Measurements from ENCODE around the gene MEG3.

MEG3 gene

DNA sequence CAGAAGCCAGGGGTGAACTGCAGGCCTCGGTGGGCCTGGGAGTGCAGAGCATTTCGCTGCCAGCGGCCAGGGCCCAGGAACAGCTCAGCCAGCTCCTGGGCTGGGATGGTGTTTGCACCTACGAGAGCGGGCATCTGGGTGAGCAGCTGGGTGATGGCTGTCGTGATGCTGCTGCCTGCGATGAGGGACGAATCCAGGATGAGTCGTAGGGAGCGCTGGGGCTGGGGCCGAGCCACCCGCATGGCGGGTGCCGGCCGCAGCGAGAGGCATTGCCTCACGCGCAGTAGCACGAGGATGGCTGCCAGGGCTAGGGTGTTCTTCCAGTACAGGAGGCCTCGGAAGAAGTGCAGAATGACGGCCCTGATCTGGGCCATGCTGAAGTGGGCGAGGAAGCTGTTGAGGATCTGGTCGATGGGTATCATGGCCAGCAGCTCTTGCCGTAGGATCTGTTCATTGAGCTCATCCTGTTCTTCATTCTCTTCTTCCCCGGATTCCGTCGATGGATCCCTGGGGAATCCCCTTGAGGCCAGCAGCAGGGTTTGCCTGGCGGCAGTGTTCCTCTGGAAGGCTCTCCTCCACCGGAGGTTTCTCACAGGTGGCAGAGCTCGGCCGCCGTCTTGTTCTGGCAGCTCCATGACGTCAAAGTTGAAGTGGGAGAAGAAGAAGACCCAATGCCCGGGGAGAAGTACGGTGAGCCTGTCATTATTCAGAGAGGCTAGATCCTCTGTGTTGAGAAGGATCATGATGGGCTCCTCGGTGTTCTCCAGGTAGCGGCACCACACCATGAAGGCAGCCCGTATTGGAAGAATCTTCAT lies 55.5 kb downstream of the MEG3 start:
- DNase-seq (ENCODE audit: low spot score), result no peak

DNA sequence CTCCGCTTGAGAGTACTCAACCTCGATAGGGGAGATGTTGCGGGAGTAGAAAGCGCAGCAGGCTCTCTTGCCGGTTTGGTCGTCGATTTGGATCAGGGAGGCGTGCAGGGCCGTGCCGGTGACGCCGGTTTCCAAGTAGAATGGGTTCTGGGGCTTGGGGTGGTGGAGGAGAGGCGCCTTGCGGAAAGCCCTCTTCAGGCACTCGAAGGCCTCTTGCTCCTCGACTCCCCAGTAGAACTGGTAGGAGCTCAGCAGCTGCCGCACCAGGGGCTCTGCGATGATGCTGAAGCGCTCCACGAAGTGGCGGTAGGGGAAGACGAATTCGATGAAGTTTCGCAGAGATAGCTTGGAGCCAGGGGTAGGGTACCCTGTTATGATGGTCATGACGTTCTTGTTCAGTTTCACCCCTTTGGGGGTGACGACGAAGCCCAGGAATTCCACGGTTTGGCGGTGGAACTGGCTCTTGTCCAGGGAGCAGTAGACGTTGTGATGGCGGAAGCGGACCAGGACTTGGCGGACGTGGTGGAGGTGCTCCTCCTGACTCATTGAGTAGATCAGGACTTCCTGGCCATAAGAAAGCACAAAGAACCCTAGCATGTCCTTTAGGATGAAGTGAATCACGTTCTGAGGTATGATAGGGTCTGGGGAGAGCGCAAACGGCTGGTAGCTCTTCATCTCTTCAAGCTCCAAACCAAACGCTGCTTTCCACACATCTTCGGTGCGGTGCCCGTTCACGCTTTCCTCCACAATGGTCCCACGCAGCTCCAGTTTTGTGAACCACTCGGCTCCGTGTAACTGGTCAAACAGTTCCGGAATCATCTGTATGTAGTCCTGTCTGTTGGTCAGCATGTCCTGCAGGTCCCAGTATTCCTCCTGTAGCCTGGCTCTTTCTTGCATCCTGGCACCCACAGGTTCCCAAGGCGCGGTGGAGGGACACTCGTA lies 56.4 kb downstream of the MEG3 start:
- no peak for DNase-seq (ENCODE audit: low spot score)

DNA sequence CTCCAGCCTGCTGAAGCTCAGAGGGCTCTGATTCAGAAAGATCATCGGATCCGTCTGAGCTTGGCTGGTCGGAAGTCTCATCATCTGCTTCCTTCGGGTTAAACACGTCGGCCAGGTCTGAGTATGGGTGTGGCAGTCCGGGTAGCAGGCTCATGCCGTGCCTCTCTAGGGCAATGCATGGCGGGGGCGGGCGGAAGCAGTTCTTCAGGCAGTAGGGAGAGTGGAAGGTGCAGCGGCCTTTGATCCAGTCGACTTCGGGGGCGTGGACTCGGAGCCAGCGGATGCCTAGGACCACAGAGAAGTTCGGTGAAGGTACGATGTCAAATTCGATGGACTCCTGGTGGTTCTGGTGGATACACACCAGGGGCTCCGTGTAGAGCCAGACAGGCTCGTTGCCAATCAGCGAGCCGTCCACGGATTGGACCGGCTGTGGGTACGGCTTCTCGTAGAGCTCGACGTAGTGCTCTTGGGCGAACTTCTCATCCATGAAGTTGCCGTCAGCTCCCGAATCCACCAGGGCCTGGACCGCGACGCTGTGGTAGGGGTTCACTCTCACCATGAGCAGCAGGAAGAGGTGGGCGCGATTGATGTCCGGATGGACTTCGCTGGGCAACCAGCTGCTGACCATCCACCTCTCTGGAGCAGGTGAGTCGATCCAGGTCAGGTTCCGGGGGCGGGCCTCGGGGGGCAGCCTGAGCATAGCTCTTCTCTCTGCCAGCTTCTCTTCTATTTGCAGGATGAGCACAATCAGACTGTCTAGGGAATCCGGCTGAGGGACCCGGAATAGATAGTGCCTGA lies 57.3 kb downstream of the MEG3 start:
- DNase-seq (ENCODE audit: low spot score), result no peak

DNA sequence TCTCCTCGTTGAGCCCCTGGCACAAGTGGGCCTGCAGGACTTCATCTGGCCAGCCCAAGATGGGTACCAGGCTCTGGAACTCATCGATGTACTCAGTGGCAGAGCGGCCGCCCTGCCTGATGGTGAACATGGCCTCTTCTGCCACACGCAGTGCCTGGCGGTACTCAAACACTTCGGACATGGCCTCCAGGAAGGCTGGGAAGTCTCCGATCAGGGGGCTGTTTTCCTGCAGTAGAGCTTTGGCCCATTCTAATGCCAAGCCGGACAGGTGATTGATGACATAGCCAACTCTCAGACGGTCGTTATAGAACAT lies 57.8 kb downstream of the MEG3 start:
- no peak for DNase-seq (ENCODE audit: low spot score)

DNA sequence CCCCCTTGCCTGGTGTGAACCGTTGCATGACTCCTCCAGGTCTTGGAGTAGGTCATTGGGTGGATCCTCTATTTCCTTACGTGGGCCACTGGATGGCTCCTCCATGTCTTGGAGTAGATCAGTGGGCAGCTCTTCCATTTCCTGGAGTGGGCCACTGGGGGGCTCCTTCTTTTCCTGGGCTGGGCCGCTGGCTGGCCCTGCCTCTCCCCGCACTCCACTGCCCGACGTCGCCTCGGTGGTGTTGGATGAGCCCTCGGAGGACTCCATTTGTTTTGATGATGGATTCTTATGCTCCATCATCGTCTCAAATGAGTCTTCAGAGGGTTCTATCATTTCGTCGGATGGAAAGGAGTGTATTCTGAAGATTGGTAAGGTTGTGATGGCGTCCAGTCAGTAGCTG lies 58.5 kb downstream of the MEG3 start:
- DNase-seq (ENCODE audit: low spot score), result no peak

DNA sequence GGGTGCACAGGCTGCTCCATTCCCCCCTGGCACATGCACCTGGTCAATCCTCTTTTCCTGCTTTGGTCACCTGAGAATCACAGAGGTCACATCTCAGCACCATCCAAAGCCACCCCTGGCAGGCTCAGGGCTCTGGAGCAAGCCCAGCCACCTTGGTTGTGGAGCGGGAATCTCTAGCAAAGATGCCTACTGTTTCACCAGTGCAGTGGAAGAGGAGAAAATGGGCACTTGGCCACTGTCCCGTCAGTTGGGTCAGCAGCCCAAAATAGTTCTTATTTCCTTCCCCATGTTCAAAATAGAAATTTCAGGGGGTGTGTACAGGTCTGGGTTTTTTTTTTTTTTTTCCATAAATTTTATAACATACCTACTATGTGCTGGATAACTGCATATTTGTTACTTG lies 59.3 kb downstream of the MEG3 start:
- no peak for DNase-seq (ENCODE audit: low spot score)

DNA sequence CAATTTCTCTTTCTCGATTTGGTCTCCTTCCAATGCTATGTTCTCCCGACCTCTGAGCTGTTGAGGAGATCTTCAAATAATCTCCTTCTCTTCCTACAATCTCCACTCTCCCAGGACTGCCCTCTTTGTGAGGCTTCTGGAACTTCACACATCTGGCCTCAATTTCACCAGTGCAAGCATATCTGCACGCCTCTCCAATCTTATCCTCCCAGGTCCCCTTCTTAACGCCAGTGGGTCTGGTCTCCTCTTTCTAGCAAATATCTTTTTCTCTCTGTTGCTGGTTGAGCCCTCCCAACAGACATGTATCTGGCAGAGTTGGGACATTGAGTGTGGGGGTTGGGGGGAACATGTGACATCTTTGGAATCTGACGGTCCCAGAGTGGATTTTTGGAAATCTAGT lies 59.7 kb downstream of the MEG3 start:
- no peak for DNase-seq (ENCODE audit: low spot score)

DNA sequence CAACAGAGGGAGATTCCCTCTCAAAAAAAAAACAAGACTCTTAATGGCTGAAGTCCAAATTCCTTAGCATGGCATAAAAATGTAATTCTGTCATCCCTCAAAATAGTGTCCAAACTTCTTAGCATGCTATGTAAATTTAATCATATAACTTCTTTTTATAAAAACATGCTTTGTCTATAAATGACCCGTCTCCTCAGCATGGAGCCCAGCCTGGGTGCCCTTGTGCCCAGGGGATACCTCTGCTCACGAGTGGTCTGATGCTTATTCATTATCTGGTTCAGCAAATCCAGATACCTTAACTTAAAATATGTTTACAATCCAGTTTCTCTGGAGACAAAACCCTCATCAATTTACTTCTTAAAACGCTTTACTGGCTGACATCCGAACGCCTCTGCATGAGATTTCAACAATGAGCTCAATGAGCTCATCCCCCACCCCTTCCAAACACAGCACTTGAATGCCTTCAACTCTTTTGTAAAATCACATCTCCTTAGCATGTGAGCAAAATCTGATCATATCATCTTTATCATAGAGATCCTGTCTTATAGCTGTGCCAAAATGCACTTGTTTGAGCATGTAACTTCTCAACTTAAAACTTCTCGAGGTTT lies 61.9 kb downstream of the MEG3 start:
- DNase-seq (ENCODE audit: low spot score), result peak; percentile 37

DNA sequence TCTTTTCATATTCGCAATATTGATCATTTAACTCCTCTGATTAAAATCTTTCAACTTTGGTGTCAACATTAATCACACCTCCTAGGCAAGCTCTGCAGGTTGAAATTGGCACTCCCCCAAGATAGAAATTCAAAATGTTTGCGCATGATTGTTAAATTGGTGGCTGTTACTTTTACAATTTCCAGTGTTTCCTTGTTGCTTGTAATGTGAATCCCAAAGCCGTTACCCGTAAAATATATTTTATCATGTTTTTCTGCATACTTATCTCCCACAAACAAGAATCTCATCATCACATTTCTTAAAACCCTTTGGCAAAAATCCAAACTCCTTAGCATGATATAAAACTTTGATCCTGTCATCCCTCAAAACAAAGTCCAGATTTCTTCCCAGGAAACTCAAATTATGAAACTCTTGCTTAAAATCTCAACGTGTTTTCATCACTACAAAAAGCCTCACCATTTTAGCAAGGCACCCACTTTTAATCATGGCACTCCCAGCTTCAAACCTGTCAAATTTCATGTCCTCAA lies 62.9 kb downstream of the MEG3 start:
- DNase-seq (ENCODE audit: low spot score), result no peak

DNA sequence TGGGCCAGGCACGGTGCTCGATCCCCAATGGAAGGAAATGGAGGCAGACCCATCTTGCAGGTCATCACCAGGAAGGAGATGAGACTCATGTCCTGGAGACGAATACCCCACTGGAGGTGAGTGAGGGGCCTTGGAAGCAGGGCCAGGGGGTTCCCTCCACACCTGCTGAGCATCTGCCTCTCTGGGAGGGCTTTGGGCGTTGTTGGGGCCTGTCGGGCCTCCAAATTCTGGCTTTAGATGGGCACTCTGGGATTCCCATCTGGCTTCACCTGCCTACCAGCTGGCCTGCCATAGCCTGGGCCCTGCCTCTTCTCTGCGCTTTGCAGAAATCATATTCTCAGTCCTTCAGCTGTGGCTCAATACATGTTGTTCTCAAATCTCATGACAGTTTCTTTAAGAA lies 63.7 kb downstream of the MEG3 start:
- DNase-seq (ENCODE audit: low spot score), result no peak

DNA sequence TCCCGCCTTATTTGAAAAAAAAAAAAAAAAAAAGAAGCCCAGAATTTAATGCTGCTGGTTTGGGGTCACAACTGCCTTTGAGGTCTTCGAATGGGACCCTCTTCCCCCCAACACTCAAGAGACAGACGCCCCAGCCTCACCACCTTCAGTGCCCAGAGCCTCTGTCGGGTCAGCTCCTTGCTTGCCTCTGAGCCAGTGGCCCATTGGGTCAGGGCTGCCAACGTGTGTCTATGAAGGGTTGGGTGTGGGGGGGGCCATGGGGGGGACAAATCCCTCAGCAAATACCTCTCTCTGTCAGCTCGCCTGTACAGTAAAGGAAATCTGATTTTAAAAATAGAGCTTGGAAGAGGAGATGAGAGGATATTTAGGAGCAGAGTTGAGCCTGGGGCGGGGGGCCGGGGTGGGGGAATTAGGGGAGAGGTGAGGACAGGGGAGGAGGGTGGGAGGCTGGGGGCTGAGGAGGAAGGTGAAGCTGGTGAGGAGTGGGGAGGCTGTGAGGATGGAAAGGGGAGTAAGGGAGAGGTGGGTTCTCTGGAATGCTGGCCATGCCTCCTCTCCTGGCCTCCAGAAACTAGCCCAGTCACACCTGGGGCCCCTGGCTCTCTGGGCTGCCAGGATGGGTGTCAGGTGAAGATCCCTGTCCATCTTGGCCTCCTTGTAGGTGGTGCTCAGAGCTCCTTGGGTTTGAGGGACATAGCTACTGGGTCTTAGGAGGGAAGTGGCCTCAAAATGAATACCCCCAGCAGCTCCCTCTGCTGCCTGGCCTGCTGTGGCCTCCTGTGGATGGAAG lies 64.3 kb downstream of the MEG3 start:
- DNase-seq (ENCODE audit: low spot score), result no peak

DNA sequence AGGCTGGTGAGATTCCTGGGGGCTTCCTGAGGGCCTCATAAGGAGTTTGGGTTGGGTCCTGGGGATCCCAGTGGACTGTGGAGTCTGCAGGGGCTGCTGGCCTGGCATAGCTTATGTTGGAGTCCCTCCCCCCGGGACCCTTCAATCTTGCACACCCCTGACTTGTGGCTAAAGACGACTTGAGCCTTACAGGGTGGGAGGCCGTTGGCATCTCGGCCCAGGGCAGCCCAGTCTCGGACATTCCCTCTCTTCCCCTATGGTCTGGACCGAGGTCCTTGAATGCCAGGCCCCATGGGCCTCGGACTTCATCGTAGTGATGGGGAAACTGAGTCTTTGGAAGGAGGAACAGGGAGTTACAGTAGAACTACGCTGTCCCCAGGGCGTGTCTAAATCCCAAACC lies 65.1 kb downstream of the MEG3 start:
- DNase-seq (ENCODE audit: low spot score), result no peak

DNA sequence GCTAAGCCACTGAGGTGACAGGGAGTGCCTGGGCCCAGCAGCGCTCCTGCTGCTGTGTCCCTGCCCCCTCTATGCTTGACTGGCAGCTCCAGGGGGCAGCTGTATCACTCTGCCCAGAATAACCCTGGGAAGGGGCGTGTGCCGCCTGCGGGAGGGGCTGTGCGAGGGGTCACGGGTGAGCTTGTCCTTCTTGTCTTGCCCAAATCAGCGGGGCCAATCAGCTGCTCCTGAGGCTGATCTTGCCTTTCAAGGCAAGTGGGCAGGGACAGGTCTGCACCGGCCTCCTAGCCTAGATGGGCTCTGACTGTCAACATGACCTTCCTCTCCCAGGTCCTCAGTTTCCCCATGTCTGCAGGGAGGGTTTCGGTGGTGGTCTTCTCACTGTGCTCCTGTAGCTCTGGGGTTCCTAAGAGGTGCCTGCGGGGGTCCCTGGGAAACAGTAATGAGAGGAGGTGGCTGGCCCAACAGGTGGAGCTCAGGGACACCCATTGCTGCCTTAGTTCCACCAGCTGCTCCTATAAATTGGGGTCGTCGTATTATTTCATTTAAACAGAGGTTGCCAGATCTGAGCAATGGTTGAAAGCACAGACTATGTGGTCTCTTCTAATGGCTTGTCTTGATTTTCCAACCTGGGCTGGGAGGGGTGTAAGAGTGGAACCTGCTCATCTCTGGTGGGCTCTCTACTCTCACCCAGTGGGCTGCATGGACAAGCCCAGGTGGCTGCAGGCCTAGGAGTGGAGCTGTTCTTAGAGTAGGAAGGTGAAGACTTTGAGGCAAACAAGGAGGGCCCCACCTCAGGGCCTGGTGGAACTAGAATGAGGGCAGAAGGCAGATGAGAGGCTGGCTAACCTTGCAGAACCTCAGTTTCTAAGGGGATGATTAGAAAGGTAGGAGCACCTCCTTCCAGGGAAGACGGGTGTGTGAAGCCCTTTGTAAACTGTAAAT lies 65.9 kb downstream of the MEG3 start:
- DNase-seq (ENCODE audit: low spot score), result no peak

DNA sequence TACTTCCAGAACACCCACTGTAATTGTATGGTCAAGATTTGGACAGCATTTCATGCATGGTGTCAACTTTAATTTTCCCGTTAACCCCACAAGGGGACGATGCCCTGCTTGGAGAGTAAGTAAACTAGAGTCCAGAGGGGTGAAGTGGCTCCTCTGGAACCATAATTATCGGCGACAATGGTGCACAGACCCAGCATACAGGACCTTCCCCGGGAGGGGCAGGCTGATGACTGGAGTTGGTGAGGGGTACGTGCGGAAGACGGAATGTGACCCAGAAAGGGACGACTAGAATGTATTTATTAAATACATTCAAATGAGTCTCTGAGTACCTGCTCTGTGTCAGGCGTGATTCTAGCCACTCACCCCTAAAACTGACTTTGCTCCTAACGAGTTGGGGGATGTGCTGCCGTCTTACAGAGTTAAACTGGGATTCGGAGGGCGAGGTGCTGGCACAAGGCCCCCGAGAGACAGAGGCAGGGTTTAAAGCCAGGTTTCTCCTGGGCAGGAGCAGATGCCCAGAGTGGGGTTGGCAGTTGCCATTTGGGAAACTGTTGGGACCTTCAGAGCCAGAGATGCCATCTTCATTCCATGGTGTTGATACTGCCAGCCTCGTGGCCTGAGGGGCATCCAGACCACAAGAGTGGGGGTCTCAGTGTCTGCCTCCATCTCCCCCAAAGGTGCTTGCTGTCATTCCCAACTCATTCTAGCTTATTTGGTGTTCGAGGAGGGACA lies 66.7 kb downstream of the MEG3 start:
- DNase-seq (ENCODE audit: low spot score), result no peak

DNA sequence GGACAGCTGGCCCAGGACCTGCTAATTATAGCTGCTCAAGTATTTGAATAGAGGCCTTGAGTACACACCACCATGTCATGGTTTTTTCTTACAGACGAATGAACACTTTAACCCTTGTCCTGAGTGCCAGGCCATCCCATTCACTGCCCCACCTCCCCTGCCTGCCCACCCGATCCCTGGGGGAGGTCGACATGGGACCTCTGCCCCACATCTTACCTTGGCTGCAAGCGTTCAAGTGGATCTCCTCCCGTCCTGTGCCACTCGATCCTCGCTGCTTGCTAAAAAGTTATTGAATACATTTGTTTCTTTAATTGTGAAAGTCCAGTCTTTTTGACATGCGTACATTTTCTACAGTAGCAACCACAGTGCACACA lies 67.3 kb downstream of the MEG3 start:
- DNase-seq (ENCODE audit: low spot score), result no peak

DNA sequence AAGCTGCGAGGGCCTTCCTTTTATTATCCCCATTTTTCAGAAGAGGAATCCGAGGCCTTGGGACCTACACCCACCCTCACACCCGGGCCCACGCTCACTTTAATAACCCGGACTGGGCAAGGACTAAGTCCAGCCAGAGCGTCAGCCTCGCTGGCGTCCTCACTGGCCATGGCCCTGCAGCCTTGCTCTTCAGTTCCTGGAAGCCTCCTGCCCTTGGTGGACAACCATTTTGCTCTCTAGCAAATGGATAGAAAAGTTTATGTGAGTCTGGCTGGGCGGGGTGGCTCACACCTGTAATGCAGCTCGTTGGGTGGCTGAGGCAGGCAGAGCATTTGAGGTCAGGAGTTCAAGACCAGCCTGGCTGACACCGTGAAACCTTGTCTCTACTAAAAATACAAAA lies 67.8 kb downstream of the MEG3 start:
- no peak for DNase-seq (ENCODE audit: low spot score)

DNA sequence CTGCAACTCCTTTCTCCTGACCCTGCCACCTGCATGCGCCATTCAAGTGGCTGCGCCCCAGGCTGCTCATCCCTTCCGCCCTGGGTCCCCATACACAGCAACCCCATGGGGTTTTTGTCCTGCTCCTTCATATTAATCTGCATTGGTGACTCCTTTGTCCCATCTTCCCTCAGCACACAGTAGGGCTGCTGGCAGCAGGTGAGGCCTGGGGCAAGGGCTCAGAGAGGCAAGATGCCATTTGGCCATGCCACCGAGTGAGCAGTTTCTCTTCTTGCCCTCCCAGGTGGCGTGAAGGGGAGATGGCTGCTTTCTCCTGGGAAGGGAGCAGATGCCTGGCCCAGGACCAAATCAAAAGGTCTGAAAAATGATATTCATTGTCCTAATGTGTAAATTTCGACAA lies 68.5 kb downstream of the MEG3 start:
- DNase-seq (ENCODE audit: low spot score), result no peak

DNA sequence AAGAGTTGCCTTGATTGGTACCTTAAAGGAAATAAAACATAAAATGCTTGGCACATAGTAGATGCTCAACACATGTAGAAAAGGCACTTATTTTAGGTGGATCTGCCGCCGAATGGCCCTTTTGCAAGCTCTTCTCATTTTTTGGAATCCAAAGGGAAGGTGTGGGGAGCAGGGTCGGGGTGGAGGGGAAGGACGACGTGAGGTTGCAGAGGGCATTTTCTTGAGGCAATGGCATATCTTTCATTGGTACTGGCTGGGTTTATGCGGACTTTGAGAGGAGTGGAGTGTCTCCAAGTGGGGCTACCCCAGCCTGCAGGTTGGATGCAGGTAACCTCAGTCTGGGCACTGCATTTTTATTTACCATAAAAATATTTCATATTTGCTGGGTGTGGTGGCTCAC lies 69.5 kb downstream of the MEG3 start:
- DNase-seq (ENCODE audit: low spot score), result no peak

DNA sequence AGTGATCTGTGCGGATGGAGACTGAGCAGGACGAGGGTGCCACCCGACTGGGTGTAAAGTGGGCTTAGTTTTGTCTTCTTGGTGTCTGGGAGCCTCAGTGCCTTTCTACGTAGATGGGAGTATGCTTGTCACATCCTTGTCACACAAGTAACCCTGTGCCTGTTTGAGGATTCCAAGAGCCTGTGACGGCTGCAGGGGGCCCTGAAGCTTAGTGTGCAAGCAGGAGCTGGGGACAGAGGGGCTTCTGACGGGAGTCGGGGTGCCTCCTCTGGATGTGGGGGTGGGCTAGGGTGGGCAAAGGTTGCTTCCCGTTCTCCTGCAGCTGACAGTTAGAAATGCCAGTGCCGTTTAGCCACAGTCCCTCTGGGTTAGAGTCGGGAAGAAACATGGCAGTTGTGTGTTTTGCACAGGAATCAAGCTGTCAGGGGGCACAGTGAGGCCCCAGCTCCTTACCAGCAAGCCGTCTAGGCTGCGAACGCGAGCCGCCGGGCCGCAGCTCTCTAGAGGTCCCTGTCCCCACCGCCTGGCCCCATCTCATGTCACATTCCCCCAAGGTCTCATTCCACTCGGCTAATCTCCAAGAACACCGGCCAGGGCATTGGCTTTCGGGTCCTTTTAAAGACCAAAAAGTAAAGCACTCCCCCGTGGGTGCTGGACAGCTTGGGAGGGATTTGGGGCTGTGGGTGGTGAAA lies 70.6 kb downstream of the MEG3 start:
- no peak for DNase-seq (ENCODE audit: low spot score)
